Panc1 (cell line): ENCODE measurements around the gene ZNF433.

ENCODE experiments used
- POLR2AphosphoS5 ChIP-seq: IDR thresholded peaks from 2 replicates; pipeline ENCODE4 v1.6.1; 2012; ENCODE audit warnings: mild to moderate bottlenecking, low read depth, low read length, moderate library complexity
- SIN3A ChIP-seq: IDR thresholded peaks from 2 replicates; pipeline ENCODE4 v1.6.1; 2012; ENCODE audit warnings: low read depth, mild to moderate bottlenecking, low read length, moderate library complexity, borderline replicate concordance; ENCODE audit not compliant: insufficient read depth
- TCF7L2 ChIP-seq: IDR thresholded peaks from 2 replicates; pipeline ENCODE4 v1.6.1; 2011; ENCODE audit warnings: mild to moderate bottlenecking, low read depth, low read length, inconsistent platforms
- TF ChIP-seq, protein P1 (sequence below): fragments of 450-650 bp; IDR thresholded peaks from 2 replicates; pipeline ENCODE4 v1.5.1; 2017; ENCODE audit warnings: mild to moderate bottlenecking
- TF ChIP-seq, protein P2 (sequence below), 2 experiments: IDR thresholded peaks; 2 replicates each; pipeline ENCODE4 v1.6.1; 2011 to 2012; ENCODE audit warnings: low read depth in 2 of 2, control low read depth in 1 of 2, low read length in 1 of 2, mild to moderate bottlenecking in 1 of 2, moderate library complexity in 1 of 2; ENCODE audit not compliant: insufficient read depth in 1 of 2

DNA sequence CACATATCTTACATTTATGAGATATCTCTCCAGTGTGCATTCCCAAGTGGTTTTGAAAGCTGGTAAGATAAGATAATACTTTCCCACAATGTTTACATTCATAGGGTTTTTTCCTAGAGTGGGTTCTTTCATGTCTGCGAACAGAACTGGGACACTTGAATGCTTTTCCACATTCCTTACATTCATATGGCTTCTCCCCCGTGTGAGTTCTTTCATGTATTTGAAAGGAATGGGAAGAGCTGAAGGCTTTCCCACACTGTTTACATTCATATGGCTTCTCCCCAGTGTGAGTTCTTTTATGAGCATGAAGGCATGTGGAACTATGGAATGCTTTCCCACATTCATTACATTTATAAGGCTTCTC is 19.7 kb downstream of the ZNF433 start:
- TF ChIP-seq, protein P1, sequence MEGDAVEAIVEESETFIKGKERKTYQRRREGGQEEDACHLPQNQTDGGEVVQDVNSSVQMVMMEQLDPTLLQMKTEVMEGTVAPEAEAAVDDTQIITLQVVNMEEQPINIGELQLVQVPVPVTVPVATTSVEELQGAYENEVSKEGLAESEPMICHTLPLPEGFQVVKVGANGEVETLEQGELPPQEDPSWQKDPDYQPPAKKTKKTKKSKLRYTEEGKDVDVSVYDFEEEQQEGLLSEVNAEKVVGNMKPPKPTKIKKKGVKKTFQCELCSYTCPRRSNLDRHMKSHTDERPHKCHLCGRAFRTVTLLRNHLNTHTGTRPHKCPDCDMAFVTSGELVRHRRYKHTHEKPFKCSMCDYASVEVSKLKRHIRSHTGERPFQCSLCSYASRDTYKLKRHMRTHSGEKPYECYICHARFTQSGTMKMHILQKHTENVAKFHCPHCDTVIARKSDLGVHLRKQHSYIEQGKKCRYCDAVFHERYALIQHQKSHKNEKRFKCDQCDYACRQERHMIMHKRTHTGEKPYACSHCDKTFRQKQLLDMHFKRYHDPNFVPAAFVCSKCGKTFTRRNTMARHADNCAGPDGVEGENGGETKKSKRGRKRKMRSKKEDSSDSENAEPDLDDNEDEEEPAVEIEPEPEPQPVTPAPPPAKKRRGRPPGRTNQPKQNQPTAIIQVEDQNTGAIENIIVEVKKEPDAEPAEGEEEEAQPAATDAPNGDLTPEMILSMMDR = no peak
- TF ChIP-seq POLR2AphosphoS5 (no peak), SIN3A (no peak), TCF7L2 (no peak)
- TF ChIP-seq, protein P2, sequence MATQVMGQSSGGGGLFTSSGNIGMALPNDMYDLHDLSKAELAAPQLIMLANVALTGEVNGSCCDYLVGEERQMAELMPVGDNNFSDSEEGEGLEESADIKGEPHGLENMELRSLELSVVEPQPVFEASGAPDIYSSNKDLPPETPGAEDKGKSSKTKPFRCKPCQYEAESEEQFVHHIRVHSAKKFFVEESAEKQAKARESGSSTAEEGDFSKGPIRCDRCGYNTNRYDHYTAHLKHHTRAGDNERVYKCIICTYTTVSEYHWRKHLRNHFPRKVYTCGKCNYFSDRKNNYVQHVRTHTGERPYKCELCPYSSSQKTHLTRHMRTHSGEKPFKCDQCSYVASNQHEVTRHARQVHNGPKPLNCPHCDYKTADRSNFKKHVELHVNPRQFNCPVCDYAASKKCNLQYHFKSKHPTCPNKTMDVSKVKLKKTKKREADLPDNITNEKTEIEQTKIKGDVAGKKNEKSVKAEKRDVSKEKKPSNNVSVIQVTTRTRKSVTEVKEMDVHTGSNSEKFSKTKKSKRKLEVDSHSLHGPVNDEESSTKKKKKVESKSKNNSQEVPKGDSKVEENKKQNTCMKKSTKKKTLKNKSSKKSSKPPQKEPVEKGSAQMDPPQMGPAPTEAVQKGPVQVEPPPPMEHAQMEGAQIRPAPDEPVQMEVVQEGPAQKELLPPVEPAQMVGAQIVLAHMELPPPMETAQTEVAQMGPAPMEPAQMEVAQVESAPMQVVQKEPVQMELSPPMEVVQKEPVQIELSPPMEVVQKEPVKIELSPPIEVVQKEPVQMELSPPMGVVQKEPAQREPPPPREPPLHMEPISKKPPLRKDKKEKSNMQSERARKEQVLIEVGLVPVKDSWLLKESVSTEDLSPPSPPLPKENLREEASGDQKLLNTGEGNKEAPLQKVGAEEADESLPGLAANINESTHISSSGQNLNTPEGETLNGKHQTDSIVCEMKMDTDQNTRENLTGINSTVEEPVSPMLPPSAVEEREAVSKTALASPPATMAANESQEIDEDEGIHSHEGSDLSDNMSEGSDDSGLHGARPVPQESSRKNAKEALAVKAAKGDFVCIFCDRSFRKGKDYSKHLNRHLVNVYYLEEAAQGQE (IDR thresholded peaks at IDR 0.05; ENCODE audit: insufficient read depth in 1 of 2, low read depth in 2 of 2, low read length in 1 of 2) = no peak
